Activated CD4-positive, alpha-beta T cell treated with anti-CD3 and anti-CD28 coated beads for 1 hour (primary cell): ENCODE results near the gene VEGFD.

Source experiments
- DNase-seq: peaks from one replicate; pipeline ENCODE4 v3.0.0-alpha.2; 2020

Gene VEGFD, protein sequence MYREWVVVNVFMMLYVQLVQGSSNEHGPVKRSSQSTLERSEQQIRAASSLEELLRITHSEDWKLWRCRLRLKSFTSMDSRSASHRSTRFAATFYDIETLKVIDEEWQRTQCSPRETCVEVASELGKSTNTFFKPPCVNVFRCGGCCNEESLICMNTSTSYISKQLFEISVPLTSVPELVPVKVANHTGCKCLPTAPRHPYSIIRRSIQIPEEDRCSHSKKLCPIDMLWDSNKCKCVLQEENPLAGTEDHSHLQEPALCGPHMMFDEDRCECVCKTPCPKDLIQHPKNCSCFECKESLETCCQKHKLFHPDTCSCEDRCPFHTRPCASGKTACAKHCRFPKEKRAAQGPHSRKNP

GRCh38 chrX:15384304-15384703, at the start of gene VEGFD:
TSS of gene VEGFD (minus strand) at chrX:15384413. CDS start at chrX:15383946, 467 bp downstream.
- DNase-seq = no peak

DNA sequence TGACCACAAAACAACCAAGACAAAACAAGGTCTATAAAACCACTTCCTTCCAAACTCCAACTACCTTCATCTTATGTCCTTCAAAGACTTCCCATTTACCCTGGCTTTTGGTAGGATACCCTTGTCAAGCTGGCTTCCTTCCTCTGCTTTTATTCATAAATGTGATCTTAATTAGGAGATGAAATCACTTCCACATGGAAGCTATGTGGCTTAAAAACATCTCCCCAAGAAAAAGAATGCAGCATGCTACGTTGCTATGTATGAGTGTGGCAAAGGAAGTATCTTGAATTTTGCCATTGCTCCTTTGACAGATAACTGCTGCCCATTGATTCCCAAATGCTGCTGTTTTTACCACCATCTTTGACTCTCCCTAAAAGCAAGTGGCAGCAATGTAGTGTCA, 46.4 kb upstream of the VEGFD start:
- DNase-seq = no peak

DNA sequence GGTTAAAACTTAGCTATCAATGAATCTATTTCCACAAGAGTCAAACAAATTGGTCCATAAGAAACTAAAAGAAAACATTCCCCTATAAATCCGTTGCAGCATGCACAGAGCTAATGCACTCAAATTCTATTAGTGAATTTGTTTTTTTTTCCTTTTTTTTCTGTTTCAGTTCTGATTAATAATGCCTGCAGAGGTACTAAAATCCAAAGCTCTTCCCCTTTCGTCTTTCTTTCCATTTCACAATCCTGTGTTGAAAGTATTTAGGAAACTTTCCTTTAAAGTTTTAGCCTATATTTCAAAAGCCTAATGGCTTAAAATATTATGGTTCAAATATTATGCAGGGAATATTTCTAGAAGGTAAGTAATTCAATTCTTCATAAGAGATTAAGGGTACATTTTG, 45.9 kb upstream of the VEGFD start:
- no peak for DNase-seq

DNA sequence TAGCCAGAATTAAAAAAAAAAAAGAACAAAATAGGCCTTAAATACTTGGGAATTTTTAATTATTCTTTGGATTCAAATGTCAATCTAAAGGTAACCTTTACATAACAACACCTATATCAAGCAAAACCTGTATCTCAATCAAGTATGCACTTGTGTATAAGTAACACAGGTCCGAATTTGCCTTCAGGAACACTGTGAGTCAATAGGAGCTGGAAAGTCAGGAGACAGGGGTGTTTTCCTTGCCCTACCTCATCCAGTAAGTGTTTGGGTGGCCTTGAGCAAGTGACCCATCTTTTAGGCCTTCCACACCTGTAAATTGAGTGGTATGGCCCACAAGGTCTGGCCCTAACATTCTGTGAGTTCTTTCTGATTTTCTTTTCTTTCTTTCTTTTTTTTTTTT, 40.8 kb upstream of the VEGFD start:
- DNase-seq = no peak

GRCh38 chrX:15418707-15419181, 34.5 kb upstream of the VEGFD start:
- no peak for DNase-seq

- no peak for DNase-seq
Observed at GRCh38 chrX:15418041-15418706, 34.0 kb upstream of the VEGFD start.

GRCh38 chrX:15416133-15416993, 32.1 kb upstream of the VEGFD start:
- DNase-seq = no peak

DNA sequence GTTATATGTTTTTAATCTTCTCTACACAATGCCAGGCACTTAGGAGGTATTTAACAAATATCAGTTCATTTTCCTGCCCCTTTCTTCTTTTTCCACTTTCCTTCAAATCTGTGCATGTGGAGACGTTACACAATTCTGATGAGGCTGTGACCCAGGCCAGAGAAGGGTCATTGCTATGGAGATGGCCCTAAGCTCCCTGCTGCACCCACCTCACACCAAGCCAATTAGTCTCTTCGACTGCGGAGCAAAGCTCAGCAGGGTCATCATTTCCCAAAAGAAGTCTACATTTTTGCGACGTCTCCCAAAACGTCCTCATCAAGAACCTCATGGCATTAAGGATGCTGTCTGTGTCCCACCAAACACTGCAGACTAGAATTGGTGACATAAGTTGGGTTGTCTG, 28.9 kb upstream of the VEGFD start:
- no peak for DNase-seq

- no peak for DNase-seq
Observed at GRCh38 chrX:15410947-15411346, 26.7 kb upstream of the VEGFD start.

GRCh38 chrX:15410430-15410829, 26.2 kb upstream of the VEGFD start:
- no peak for DNase-seq

DNA sequence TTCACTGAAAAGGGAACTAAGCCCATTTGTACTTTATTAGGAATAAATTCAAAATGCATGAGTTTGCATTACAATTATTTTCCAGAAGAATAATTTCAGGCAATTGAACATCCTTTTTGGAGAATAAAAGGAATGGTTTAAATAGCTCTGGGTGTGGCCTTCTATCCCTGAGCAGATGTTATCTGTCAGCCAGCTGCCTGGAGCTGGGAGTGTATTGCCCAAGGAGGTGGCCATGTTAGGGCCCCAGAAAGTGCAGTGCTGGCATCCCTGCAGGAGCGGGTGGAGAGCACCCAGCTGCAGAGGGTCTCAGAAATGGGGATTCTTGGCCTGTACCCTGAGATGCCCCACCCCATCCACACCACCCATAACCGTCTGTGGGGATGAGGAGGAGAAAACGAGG, 21.6 kb upstream of the VEGFD start:
- no peak for DNase-seq

DNA sequence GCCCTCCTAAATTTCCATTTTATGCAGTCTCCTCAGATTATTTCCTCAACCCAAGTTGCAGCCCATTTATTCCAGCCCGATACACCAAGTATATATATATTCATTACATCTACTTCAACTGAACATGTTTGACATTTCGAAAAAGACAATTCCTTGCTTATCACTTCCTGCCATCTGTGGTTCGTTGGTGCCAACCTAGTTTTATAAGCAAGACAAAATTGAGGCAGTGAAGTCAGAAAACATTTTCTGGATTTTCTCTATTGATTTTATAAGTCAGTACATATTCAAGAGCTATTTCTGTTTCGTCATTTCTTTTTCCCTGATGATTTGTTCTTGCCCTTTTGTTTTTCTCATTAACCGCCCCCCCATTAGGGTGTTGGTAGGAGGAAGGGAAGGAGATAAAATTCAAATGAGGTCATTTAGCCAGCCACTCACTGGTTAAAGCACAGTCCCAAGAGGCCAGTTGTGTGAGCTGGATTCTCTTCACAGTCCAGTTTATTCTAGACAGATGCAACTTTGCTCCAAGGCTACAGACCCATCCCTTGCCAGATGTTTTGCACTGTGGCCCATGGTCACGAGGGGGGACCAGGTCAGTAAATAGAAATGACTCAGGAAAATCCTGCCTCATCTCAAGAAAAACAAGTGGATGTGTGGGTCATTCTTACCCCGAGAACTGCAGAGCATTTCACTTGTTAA, 20.3 kb upstream of the VEGFD start:
- no peak for DNase-seq

DNA sequence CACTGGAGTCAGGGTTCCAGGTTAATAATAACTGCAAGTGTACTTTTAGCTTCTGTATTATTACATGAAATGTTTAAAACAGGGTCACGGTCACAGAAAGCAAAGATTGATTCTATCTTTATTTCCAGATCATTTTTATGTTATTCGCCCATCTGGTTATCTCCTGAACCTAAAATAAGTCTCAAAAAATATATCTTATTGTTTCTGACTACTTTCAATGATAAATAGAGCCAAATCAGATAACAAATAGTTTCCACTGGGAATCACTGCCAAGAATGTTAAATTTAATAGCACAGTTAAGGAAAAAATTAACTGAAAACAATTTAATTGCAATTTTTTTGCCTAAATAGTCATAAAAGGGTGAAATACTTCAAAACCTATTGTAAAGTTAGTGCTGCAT, 17.2 kb upstream of the VEGFD start:
- DNase-seq = no peak

- DNase-seq = no peak
Observed at GRCh38 chrX:15399962-15400391, 15.8 kb upstream of the VEGFD start.

- DNase-seq = no peak
Observed at GRCh38 chrX:15398874-15399273, 14.7 kb upstream of the VEGFD start.

GRCh38 chrX:15395789-15396188, 11.6 kb upstream of the VEGFD start:
- no peak for DNase-seq

DNA sequence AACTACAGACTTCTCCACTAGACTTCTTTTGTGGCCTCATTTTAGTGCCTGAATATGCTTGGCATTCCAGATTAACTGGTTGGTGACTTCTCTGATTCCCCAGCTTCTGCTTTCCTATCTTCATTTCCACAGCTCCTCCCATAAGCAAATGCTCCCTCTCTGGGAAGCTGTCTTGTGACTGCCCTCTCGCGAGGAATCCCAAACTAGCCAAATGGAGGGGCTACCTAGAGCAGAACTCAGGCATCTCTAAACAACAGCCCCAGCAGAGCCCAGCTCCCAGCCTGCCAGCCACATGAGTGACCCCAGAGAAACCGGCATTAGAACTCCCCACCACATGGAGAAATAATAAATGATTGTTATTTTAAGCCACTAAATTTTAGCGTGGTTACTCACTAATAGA, 7.6 kb upstream of the VEGFD start:
- DNase-seq = no peak

DNA sequence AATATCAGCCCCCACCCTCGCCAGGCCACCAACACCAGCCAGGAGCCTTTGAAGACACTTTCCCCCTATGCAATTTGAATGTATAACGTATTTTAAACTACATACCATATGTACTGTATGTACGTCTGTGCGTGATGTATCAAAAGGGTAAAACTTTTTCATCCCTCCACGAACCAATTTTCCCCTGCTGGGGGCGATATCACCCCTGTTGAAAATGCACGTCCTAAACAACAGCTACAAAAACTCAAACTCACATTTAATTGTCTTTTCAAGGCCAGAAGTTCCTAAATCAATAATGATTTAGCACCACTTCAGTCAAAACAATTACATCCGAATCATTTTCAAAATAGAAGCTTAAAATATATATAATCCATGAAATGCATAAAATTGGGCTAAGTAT, 1.4 kb downstream of the VEGFD start:
- DNase-seq = no peak

DNA sequence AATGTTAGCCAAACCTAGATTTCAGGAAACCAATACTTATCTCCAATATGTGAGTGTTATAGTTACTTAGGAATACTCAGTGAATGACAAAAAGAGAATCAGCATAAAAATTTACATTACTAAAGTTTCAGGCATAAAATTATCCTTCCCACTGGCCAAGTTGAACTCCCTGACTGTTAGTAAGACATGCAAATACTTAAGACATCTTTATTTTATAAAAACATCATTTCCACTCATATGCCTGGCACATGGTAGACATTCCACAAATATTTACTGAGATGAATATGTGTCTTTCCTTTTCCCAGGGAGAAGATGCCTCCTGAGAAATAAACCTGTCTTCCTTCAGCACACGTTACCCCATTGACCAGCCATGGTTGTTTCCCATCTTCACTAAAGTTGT, 7.3 kb downstream of the VEGFD start:
- no peak for DNase-seq

DNA sequence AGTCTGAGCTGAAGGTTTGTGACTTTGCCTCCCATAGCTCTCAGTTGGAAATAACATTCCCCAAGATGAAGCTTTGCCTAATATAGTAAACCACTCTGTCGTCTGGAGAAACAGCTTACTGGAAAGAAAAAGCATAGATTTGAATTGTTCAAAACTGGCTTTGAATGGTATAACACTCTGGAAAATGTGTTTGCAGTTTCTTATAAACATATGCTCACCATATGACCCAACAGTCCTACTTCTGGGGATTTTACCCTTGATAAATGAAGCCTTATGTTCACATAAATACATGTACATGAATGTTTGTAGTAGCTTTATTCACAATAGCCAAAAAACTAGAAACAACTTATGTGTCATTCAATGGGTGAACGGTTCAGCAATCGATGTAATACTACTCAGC, 10.2 kb downstream of the VEGFD start:
- DNase-seq = no peak

DNA sequence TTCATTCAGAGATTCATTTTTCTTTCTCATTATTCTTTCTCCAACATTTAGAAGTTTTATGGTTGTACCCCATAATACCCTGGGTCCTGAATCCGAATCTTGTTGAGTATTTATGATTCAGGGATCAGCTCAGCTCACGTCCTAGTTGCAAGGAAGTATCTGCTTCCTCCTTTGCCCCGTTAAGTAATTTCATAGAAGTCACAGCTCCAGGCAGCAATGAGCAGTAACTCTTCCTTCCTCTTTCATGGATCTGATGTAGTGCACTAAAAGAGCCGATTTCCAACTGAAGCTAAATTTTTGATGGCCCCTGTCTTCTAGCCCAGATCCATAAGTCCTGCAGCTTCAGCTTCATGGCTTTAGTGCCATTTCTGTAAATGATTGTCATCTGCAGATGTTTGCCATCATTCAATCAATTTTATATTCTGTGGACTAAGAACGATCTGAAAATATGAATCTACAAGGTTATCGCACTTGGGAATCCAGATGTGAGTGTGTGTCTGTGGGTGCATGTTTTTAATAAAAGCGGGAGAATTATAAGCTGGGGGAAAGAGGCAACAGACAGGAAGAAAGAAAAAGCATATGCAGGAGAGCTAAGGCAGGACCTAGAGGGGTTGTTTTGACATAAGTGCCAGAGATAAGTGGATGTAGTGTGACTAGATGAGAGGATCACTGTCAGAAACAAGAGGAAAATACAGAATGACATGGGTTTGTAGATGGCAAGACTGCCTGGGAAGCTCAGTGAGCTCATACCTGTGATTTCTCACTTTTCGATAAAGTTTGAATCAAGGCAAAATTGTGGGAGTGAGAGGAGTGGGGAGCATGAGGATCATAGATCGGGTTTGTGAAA, 17.5 kb downstream of the VEGFD start:
- DNase-seq = no peak

DNA sequence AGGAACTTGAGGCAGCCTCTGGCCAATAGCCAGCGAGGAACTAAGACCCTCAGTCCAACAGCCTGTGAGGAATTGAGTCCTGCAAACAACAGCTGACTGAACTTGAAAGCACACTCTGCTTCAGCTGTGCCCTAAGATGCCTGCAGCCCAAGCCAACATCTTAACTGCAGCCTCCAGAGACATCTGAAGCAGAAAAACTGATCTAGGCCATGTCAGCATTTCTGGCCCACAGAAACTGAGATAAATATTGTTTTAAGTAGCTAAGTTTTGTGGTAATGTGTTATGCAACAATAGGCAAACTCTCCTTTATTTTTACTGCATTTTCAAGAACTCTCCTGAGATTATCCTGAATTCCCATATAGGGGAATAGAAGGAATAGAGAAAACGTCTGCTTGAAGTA, 24.5 kb downstream of the VEGFD start:
- no peak for DNase-seq
